ENCODE results near the gene DUT. TPM values are rescaled to one million over a fixed set of nuclear protein-coding genes. Genes with fewer than 3 reads are reported as not detected.

Gene DUT
- total and polyA plus RNA-seq, 2 of the 8 experiments (the other 6 are each of a cell fraction or from before 2014, with no cell fraction given), result 71.5 to 246 TPM

DNA sequence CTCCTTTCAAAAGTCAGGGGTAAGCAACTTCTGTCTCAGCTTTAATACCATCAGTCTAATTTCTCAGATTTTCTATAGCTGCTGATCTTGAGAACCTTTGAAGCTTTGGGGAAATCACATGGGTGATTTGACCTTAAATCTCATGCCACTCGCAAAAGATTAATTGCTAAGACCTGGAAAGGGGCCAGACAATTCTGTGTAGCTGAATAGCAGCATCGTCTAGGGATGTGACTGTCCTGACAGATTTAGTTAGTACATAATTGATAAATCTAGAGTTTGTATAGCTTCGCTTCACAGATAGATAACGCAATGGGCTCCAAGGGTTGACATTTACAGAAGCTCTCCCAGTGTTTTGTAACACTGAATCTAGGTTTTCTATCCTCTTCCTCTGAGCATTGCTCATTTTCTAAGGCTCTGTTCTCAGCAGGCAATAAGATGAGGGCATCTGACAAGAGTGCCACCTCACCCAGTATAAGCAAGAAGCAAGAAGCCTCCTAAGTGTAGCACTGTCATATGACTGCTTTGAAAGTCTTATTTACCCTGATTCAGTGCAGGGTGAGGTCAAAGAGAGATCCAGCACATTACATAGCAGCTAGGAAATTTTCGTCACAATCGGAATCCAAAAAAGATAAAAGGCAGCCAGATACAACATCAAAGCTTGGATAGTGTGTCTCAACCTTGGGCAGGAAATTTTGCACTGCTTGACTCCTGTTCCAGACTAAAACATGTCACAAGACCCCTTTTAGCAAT, 47.7 kb upstream of the DUT start:
- H3K27me3 ChIP-seq (replicated peaks in 1 of 4; ENCODE audit: control insufficient read depth in 3 of 4, extremely low read depth in 1 of 4, insufficient read depth in 3 of 4, low read length in 3 of 4), result no peaks in the 10 kb centered on the region
- H2BK12ac ChIP-seq (ENCODE audit: low read depth, low read length), result no peak overlapping the region
- H2BK20ac ChIP-seq (ENCODE audit: low read length), result no peak overlapping the region
- no peak overlapping the region for H3K23ac ChIP-seq (ENCODE audit: insufficient read length)
- WGBS, 2 experiments (ENCODE audit: extremely low coverage in 1 of 2, insufficient coverage in 1 of 2, insufficient read length in 1 of 2, insufficient replicate concordance in 2 of 2, low coverage in 1 of 2, low lambda C conversion rate in 2 of 2, missing lambda C conversion rate in 1 of 2), result 84% methylated on average over 6 of the region's 6 CpGs; no CpG with 5 or more reads in 1 of the 2 experiments
- ChIA-PET CTCF (ENCODE audit: partially characterized antibody) (interaction anchor here (0.7 to 9.4 kb wide), 19 partner anchors 8 to 199 kb away, joined by 3 to 82 read pairs (median 4); partner anchors contain the start of gene DUT), POLR2A (ENCODE audit: partially characterized antibody) (interaction anchor here (0.6 kb wide), 1 partner anchor 59 kb away, joined by 3 read pairs; no protein-coding TSS in a partner anchor)
- no peaks in the 10 kb centered on the region for H3K79me2 ChIP-seq (ENCODE audit: control insufficient read depth in 1 of 2, insufficient read depth in 2 of 2, low read length in 2 of 2)
- H3K9ac ChIP-seq (replicated peaks in 1 of 4; ENCODE audit: extremely low read depth in 1 of 4, low read depth in 3 of 4, low read length in 3 of 4), result no peak overlapping the region
- H3K27ac ChIP-seq (ENCODE audit: low read depth, low read length), result no peak overlapping the region
- H3K4me3 ChIP-seq (ENCODE audit: extremely low read depth in 1 of 4, insufficient read depth in 2 of 4, low read depth in 3 of 4, low read length in 4 of 4), result no peak overlapping the region
- H4K8ac ChIP-seq (ENCODE audit: extremely low read depth, insufficient read depth, low read length), result no peak overlapping the region
- no peak overlapping the region for H2AFZ ChIP-seq (ENCODE audit: low read length)
- H3K4ac ChIP-seq (replicated peaks; ENCODE audit: insufficient read length, low read depth, low read length), result no peak overlapping the region
- H3K9me3 ChIP-seq (ENCODE audit: insufficient read depth in 2 of 2, low read depth in 1 of 2, low read length in 1 of 2), result no peaks in the 10 kb centered on the region
- no peak overlapping the region for H3K18ac ChIP-seq (ENCODE audit: extremely low read depth, low read length)
- H3K4me2 ChIP-seq (ENCODE audit: insufficient read depth in 1 of 2, low read depth in 2 of 2, low read length in 2 of 2), result no peak overlapping the region
- no peak overlapping the region for H2BK120ac ChIP-seq (replicated peaks; ENCODE audit: low read depth, low read length)
- H4K91ac ChIP-seq (replicated peaks; ENCODE audit: insufficient read length, low read length), result no peak overlapping the region
- H2BK5ac ChIP-seq (ENCODE audit: low read depth, low read length), result no peak overlapping the region
- no peak overlapping the region for H3K56ac ChIP-seq (replicated peaks; ENCODE audit: insufficient read length, low read depth, low read length)
- no peaks in the 10 kb centered on the region for H3K79me1 ChIP-seq (ENCODE audit: low read depth, low read length)
- no peak overlapping the region for H4K5ac ChIP-seq (ENCODE audit: insufficient read length, low read depth, low read length)
- H4K20me1 ChIP-seq (replicated peaks in 1 of 2; ENCODE audit: control insufficient read depth in 1 of 2, insufficient read depth in 2 of 2, low read length in 2 of 2), result no peaks in the 10 kb centered on the region
- peaks cover 0 to 10% (median 3%) of the 10 kb centered on the region in 4 experiments; a peak in 4 of 7 replicates for H3K4me1 ChIP-seq (replicated peaks in 1 of 4; ENCODE audit: control insufficient read depth in 3 of 4, insufficient read depth in 4 of 4, low read length in 3 of 4)
- DNase-seq (ENCODE audit: low read depth in 1 of 2, low spot score in 2 of 2) (no peak), FAIRE-seq (no peak)
- no peak overlapping the region for H2AK5ac ChIP-seq (ENCODE audit: low read depth, low read length)
- no peak overlapping the region for H3K14ac ChIP-seq (ENCODE audit: insufficient read length)
- H3K36me3 ChIP-seq (ENCODE audit: control insufficient read depth in 2 of 4, insufficient read depth in 4 of 4, low read length in 3 of 4), result no peaks in the 10 kb centered on the region
- H2BK15ac ChIP-seq (ENCODE audit: low read length), result no peak overlapping the region
- H3K23me2 ChIP-seq (ENCODE audit: low read depth, low read length), result no peaks in the 10 kb centered on the region; the same call in 1 of the 2 replicates
- TF ChIP-seq NRF1 (IDR thresholded peaks at IDR 0.05; ENCODE audit: low read depth, low read length), result no peak
- no peak for TF ChIP-seq JUN (IDR thresholded peaks at IDR 0.05; ENCODE audit: low read depth, low read length)
- TF ChIP-seq, protein P1, sequence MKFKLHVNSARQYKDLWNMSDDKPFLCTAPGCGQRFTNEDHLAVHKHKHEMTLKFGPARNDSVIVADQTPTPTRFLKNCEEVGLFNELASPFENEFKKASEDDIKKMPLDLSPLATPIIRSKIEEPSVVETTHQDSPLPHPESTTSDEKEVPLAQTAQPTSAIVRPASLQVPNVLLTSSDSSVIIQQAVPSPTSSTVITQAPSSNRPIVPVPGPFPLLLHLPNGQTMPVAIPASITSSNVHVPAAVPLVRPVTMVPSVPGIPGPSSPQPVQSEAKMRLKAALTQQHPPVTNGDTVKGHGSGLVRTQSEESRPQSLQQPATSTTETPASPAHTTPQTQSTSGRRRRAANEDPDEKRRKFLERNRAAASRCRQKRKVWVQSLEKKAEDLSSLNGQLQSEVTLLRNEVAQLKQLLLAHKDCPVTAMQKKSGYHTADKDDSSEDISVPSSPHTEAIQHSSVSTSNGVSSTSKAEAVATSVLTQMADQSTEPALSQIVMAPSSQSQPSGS (IDR thresholded peaks at IDR 0.05; ENCODE audit: low read length), result no peak
- no peak for TF ChIP-seq TAF1 (IDR thresholded peaks at IDR 0.05; ENCODE audit: low read depth, low read length)
- no peak for TF ChIP-seq FOSL1 (IDR thresholded peaks at IDR 0.05; ENCODE audit: insufficient read depth, low read depth, low read length)
- TF ChIP-seq ZNF274 (IDR thresholded peaks at IDR 0.05; ENCODE audit: borderline replicate concordance, extremely low read depth, low read length), result no peak
- no peak for TF ChIP-seq SIX5 (IDR thresholded peaks at IDR 0.05; ENCODE audit: low read depth, low read length)
- TF ChIP-seq, protein P2, sequence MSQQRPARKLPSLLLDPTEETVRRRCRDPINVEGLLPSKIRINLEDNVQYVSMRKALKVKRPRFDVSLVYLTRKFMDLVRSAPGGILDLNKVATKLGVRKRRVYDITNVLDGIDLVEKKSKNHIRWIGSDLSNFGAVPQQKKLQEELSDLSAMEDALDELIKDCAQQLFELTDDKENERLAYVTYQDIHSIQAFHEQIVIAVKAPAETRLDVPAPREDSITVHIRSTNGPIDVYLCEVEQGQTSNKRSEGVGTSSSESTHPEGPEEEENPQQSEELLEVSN (IDR thresholded peaks at IDR 0.05), result no peak
- TF ChIP-seq CHD1 (IDR thresholded peaks at IDR 0.05; ENCODE audit: low read depth, low read length), result no peak
- no peak for TF ChIP-seq ASH2L (IDR thresholded peaks at IDR 0.05; ENCODE audit: low read length)
- no peak for TF ChIP-seq CHD2 (IDR thresholded peaks at IDR 0.05; ENCODE audit: low read length)

Data from H1 (cell line).